Astrocyte (in vitro differentiated cells and primary cell): ENCODE measurements around the gene PABPC1L. TPM values are rescaled to one million over a fixed set of nuclear protein-coding genes. Genes with fewer than 3 reads are reported as not detected.

Experiments
- DNase-seq: peaks from one replicate; pipeline ENCODE4 v3.0.0-alpha.2; 2010; ENCODE audit warnings: low read depth
- FAIRE-seq: peaks from 2 replicates; lab custom pipeline; 2011; peaks lifted over from hg19 to GRCh38; lab: Jason Lieb, UNC
- H2AFZ ChIP-seq: 2 replicates; pipeline ENCODE4 v1.6.0; 2012; ENCODE audit warnings: low read depth, low read length, inconsistent platforms
- H3K27ac ChIP-seq: 2 replicates; pipeline ENCODE4 v1.5.1; 2011; ENCODE audit warnings: low read depth, low read length, inconsistent platforms
- H3K27me3 ChIP-seq: 2 replicates; pipeline ENCODE4 v1.6.0; 2011; ENCODE audit warnings: low read length, inconsistent platforms; ENCODE audit not compliant: insufficient read depth
- H3K36me3 ChIP-seq: 2 replicates; pipeline ENCODE4 v1.5.1; 2011; ENCODE audit warnings: low read length, inconsistent platforms; ENCODE audit not compliant: insufficient read depth
- H3K4me1 ChIP-seq: 2 replicates; pipeline ENCODE4 v1.5.1; 2011; ENCODE audit warnings: low read length, inconsistent platforms; ENCODE audit not compliant: insufficient read depth
- H3K4me2 ChIP-seq: 2 replicates; pipeline ENCODE4 v1.6.0; 2012; ENCODE audit warnings: low read length, inconsistent platforms
- H3K4me3 ChIP-seq: 2 replicates; pipeline ENCODE4 v1.5.1; 2011; ENCODE audit warnings: low read depth, mild to moderate bottlenecking, low read length, inconsistent platforms; ENCODE audit not compliant: insufficient read depth
- H3K79me2 ChIP-seq: 2 replicates; pipeline ENCODE4 v1.6.0; 2012; ENCODE audit warnings: mild to moderate bottlenecking, low read length, inconsistent platforms; ENCODE audit not compliant: insufficient read depth
- H3K9ac ChIP-seq: 2 replicates; pipeline ENCODE4 v1.6.0; 2012; ENCODE audit warnings: mild to moderate bottlenecking, low read length, inconsistent platforms
- H3K9me3 ChIP-seq: 2 replicates; pipeline ENCODE4 v1.5.1; 2012; ENCODE audit warnings: low read depth, mild to moderate bottlenecking, low read length, inconsistent platforms; ENCODE audit not compliant: insufficient read depth
- H4K20me1 ChIP-seq: 2 replicates; pipeline ENCODE4 v1.6.0; 2012; ENCODE audit warnings: low read length, inconsistent platforms; ENCODE audit not compliant: insufficient read depth
- H3K27ac Mint-ChIP-seq: one replicate; pipeline ENCODE4 v1.8.0; 2021; ENCODE audit warnings: mild to moderate bottlenecking, mixed read lengths; ENCODE audit not compliant: unreplicated experiment
- H3K27me3 Mint-ChIP-seq: one replicate; pipeline ENCODE4 v1.8.0; 2021; ENCODE audit warnings: low read depth, mixed read lengths; ENCODE audit not compliant: unreplicated experiment
- H3K36me3 Mint-ChIP-seq: one replicate; pipeline ENCODE4 v1.8.0; 2021; ENCODE audit warnings: low read depth, mixed read lengths; ENCODE audit not compliant: unreplicated experiment
- H3K4me1 Mint-ChIP-seq: one replicate; pipeline ENCODE4 v1.8.0; 2021; ENCODE audit warnings: low read depth, mixed read lengths; ENCODE audit not compliant: unreplicated experiment
- H3K4me3 Mint-ChIP-seq: one replicate; pipeline ENCODE4 v1.8.0; 2021; ENCODE audit warnings: mild to moderate bottlenecking, moderate library complexity, mixed read lengths; ENCODE audit not compliant: unreplicated experiment
- H3K9me3 Mint-ChIP-seq: one replicate; pipeline ENCODE4 v1.8.0; 2021; ENCODE audit warnings: mild to moderate bottlenecking, mixed read lengths; ENCODE audit not compliant: unreplicated experiment
- CTCF ChIP-seq: IDR thresholded peaks from 2 replicates; pipeline ENCODE4 v1.5.1; 2011; ENCODE audit warnings: low read depth, mild to moderate bottlenecking, inconsistent platforms, low read length, moderate library complexity; ENCODE audit not compliant: insufficient read depth
- EZH2 ChIP-seq: IDR thresholded peaks from 2 replicates; pipeline ENCODE4 v1.6.1; 2012; ENCODE audit warnings: mild to moderate bottlenecking, low read length, inconsistent platforms; ENCODE audit not compliant: insufficient read depth
- total RNA-seq: library from RNA; stranded (reverse); gene quantifications from 2 replicates; pipeline ENCODE4 v1.2.1, GENCODE V29; 2021

PABPC1L gene
- total RNA-seq, 1 donor from 2014 or later: 48.7 TPM

GRCh38 chr20:44932916-44933315 is 23.1 kb downstream of the PABPC1L start:
- peaks cover 25% of the 10 kb centered on the region for H3K36me3 Mint-ChIP-seq
- H3K4me1 ChIP-seq: no peaks in the 10 kb centered on the region
- no peaks in the 10 kb centered on the region for H3K9me3 ChIP-seq

GRCh38 chr20:44936510-44936909 is 26.6 kb downstream of the PABPC1L start:
- H3K4me1 Mint-ChIP-seq: peaks cover 8% of the 10 kb centered on the region
- Histone ChIP-seq H3K4me3 (no peak overlapping the region), H3K27me3 (no peaks in the 10 kb centered on the region), H3K4me2 (no peak overlapping the region), H3K79me2 (no peaks in the 10 kb centered on the region), H3K9ac (no peak overlapping the region), H3K36me3 (peaks cover 19% of the 10 kb centered on the region), H3K4me1 (no peaks in the 10 kb centered on the region), H3K9me3 (no peaks in the 10 kb centered on the region), H2AFZ (no peak overlapping the region), H3K27ac (no peak overlapping the region), H4K20me1 (peaks cover 11% of the 10 kb centered on the region)
- H3K27me3 Mint-ChIP-seq: no peaks in the 10 kb centered on the region
- H3K36me3 Mint-ChIP-seq: peaks cover 34% of the 10 kb centered on the region
- H3K27ac Mint-ChIP-seq: no peak overlapping the region
- no peaks in the 10 kb centered on the region for H3K9me3 Mint-ChIP-seq
- no peak for TF ChIP-seq CTCF
- TF ChIP-seq EZH2: no peak
- DNase-seq (no peak), FAIRE-seq (no peak)
- no peak overlapping the region for H3K4me3 Mint-ChIP-seq

More at GRCh38 chr20:44932916-44933315, 23.1 kb downstream of the PABPC1L start:
- no peak overlapping the region for H3K4me2 ChIP-seq
- H3K4me3 Mint-ChIP-seq: no peak overlapping the region
- H3K4me1 Mint-ChIP-seq: no peaks in the 10 kb centered on the region
- H3K27ac ChIP-seq: no peak overlapping the region
- H3K36me3 ChIP-seq: peaks cover 15% of the 10 kb centered on the region
- no peak overlapping the region for H3K4me3 ChIP-seq
- H2AFZ ChIP-seq: no peak overlapping the region
- no peak for TF ChIP-seq CTCF
- no peak for TF ChIP-seq EZH2
- H3K9ac ChIP-seq: no peak overlapping the region
- DNase-seq (no peak), FAIRE-seq (no peak)
- H3K27ac Mint-ChIP-seq: no peak overlapping the region
- H3K9me3 Mint-ChIP-seq: no peaks in the 10 kb centered on the region
- no peaks in the 10 kb centered on the region for H4K20me1 ChIP-seq
- H3K27me3 Mint-ChIP-seq: no peaks in the 10 kb centered on the region
- no peaks in the 10 kb centered on the region for H3K27me3 ChIP-seq
- H3K79me2 ChIP-seq: no peaks in the 10 kb centered on the region

GRCh38 chr20:44938637-44939036 is 28.8 kb downstream of the PABPC1L start:
- FAIRE-seq: no peak

More at GRCh38 chr20:44938637-44939036, 28.8 kb downstream of the PABPC1L start:
- no peak overlapping the region for H3K4me2 ChIP-seq
- Mint-ChIP-seq H3K4me3 (no peak overlapping the region), H3K36me3 (peaks cover 26% of the 10 kb centered on the region), H3K9me3 (no peaks in the 10 kb centered on the region), H3K4me1 (peaks cover 8% of the 10 kb centered on the region), H3K27me3 (no peaks in the 10 kb centered on the region), H3K27ac (no peak overlapping the region)
- TF ChIP-seq CTCF (no peak), EZH2 (no peak)
- no peak overlapping the region for H2AFZ ChIP-seq
- H3K27me3 ChIP-seq: no peaks in the 10 kb centered on the region
- H3K9ac ChIP-seq: no peak overlapping the region
- no peak overlapping the region for H3K27ac ChIP-seq
- no peaks in the 10 kb centered on the region for H3K4me1 ChIP-seq
- H4K20me1 ChIP-seq: peaks cover 29% of the 10 kb centered on the region
- peaks cover 27% of the 10 kb centered on the region for H3K36me3 ChIP-seq
- DNase-seq: no peak
- no peaks in the 10 kb centered on the region for H3K79me2 ChIP-seq
- H3K9me3 ChIP-seq: no peaks in the 10 kb centered on the region
- no peak overlapping the region for H3K4me3 ChIP-seq
